Ovary (tissue), 9 donors: ENCODE results near the gene HS6ST2. TPM values are rescaled to one million over a fixed set of nuclear protein-coding genes. Genes with fewer than 3 reads are reported as not detected.

ENCODE experiments used
- DNase-seq, 5 donors: peaks; one replicate each; pipeline ENCODE4 v3.0.0-alpha.2; 2019 to 2020
- H3K27ac ChIP-seq, 2 donors: fragments of 200-600 bp; one replicate each; pipeline versions ENCODE4 v1.5.1 to v1.8.0; 2019 to 2022
- H3K27me3 ChIP-seq: fragments of 200-600 bp; one replicate; pipeline ENCODE4 v1.8.0; 2022
- H3K36me3 ChIP-seq: fragments of 200-600 bp; sonication (generic); one replicate; pipeline ENCODE4 v1.5.1; 2019
- H3K4me1 ChIP-seq: one replicate; pipeline ENCODE4 v1.8.1; 2013; ENCODE audit warnings: mild to moderate bottlenecking, moderate library complexity; ENCODE audit not compliant: insufficient read depth
- H3K4me3 ChIP-seq: fragments of 200-600 bp; sonication (generic); one replicate; pipeline ENCODE4 v1.5.1; 2017
- H3K9me3 ChIP-seq, 2 donors: fragments of 200-600 bp in 1 of 2; sonication (generic) in 1 of 2; one replicate each; pipeline versions ENCODE4 v1.5.1 to v1.8.1; 2013 to 2019; ENCODE audit warnings: mild to moderate bottlenecking in 1 of 2, moderate library complexity in 1 of 2
- CTCF ChIP-seq, 3 donors: fragments of 450-650 bp in 2 of 3; fragments of 200-600 bp in 1 of 3; IDR thresholded peaks; one replicate each; pipeline versions ENCODE4 v1.5.1 to v1.8.0; 2016 to 2022; ENCODE audit warnings: antibody characterized with exemption in 3 of 3, mild to moderate bottlenecking in 1 of 3
- EP300 ChIP-seq: sonication (generic); formaldehyde crosslinking; IDR thresholded peaks from one replicate; pipeline ENCODE4 v1.6.1; 2017; ENCODE audit warnings: antibody characterized with exemption
- POLR2A ChIP-seq: fragments of 450-650 bp; IDR thresholded peaks from one replicate; pipeline ENCODE4 v1.6.1; 2017; ENCODE audit warnings: antibody characterized with exemption, mild to moderate bottlenecking, moderate library complexity
- WGBS, 3 donors: extraction: QIAGEN DNeasy Blood & Tissue Kit in 1 of 3; methylation state at CpG; one replicate each; pipeline versions ENCODE4 v1.1.5 to v1.1.7; 2013 to 2017; 5-methylcytosine and 5-hydroxymethylcytosine counted together
- intact Hi-C, 4 donors: fragments of 100-400 bp; cut with DNase I; formaldehyde crosslinking; loops; one replicate each; pipeline versions ENCODE4 v1.11.0 to v1.15.1; 2022 to 2023
- polyA plus RNA-seq, 2 donors: library from polyadenylated mRNA; stranded (reverse); fragments of 200-250 nt in 1 of 2; fragments of 350-450 nt in 1 of 2; fragmentation: Illumina TruSeq in 1 of 2; extraction: RNeasy Lipid Tissue Mini Kit (QIAGEN cat#74804) in 1 of 2; gene quantifications; one replicate each; pipeline ENCODE4 v1.2.3, GENCODE V29; 2013 to 2014
- total RNA-seq, 7 donors: library from RNA; depleted of rRNA in 2 of 7; stranded (reverse); fragments of >200 nt in 2 of 7; fragmentation: NEBNext Ultra II Directional in 3 of 7; extraction: Animal tissue kit (Norgen Biotek cat#: 25700) in 3 of 7; gene quantifications; one replicate each; pipeline versions ENCODE4 v1.1.0 to v1.2.4, GENCODE V29; 2016 to 2023
- donor health status: DM: no; HTN: no; CAD: no; lungs with moderate emphysema.
- donor health status: DM: no; HTN: no; CAD: no.
- donor health status: Bipolar disorder and iron deficiency.
- donor health status: DM: yes; HTN: yes; CAD: no.
- donor health status: DM: no; HTN: no; CAD: no.
- donor health status: DM: yes; HTN: yes; CAD: no.

The HS6ST2 gene
- total and polyA plus RNA-seq, 9 donors: 5.9 to 29.0 (median 12.9) TPM

DNA sequence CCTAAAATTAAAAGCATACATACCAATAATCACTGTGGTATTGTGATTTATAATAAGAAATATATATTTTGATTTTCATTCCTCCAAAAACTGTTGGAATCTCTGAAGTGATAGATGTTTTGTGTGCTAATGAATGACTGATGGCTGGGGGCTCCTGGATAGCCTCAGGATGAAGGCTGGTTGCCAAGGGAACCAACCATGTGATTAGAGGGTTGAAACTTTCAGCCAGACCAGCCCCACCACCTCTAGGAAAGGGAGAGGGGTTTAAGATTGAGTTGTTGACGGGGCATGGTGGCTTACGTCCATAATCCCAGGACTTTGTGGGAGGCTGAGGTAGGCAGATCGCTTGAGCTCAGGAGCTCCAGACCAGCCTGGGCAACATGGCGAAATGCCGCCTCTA is 34.0 kb downstream of the HS6ST2 start:
- Histone ChIP-seq H3K36me3 (no peaks in the 10 kb centered on the region), H3K27me3 (no peaks in the 10 kb centered on the region), H3K9me3 (no peaks in the 10 kb centered on the region), H3K27ac (no peak overlapping the region), H3K4me1 (no peaks in the 10 kb centered on the region), H3K4me3 (no peak overlapping the region)
- intact Hi-C loops: no loop called here
- whole genome bisulfite sequencing, 3 donors: 85 to 95% (median 88%) methylated on average over 5 of the region's 5 CpGs
- TF ChIP-seq CTCF (IDR thresholded peaks at IDR 0.05) (no peak), POLR2A (no peak), EP300 (no peak)
- no peak for DNase-seq

- Histone ChIP-seq H3K36me3 (no peaks in the 10 kb centered on the region), H3K9me3 (no peaks in the 10 kb centered on the region), H3K4me3 (no peak overlapping the region), H3K4me1 (no peaks in the 10 kb centered on the region), H3K27me3 (no peaks in the 10 kb centered on the region), H3K27ac (no peak overlapping the region)
- TF ChIP-seq POLR2A: no peak
- no peak for TF ChIP-seq CTCF (IDR thresholded peaks at IDR 0.05)
- intact Hi-C loops: no loop called here
- DNase-seq: no peak
Observed at GRCh38 chrX:132918523-132918922, 39.9 kb downstream of the HS6ST2 start.

DNA sequence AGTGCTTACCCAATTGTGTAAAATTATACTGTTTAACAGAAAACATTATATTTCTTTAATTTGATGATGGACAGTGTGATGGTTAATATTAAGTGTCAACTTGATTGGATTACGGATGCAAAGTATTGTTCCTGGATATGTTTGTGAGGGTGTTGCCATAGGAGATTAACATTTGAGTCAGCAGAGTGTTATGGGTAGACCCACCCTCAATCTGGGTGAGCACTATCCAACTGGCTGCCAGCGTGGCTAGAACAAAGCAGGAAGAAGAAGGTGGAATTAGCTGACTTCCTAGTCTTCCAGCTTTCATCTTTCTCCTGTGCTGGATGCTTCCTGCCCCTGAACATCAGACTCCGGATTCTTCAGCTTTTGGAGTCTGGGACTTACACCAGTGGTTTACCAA is 42.1 kb downstream of the HS6ST2 start:
- Histone ChIP-seq H3K27ac (no peak overlapping the region), H3K27me3 (no peaks in the 10 kb centered on the region), H3K9me3 (no peaks in the 10 kb centered on the region), H3K4me1 (no peaks in the 10 kb centered on the region), H3K36me3 (no peaks in the 10 kb centered on the region), H3K4me3 (no peak overlapping the region)
- WGBS, 3 donors: 77 to 92% (median 82%) methylated on average over 3 of the region's 3 CpGs
- intact Hi-C loops: no loop called here
- no peak for DNase-seq
- no peak for TF ChIP-seq POLR2A
- TF ChIP-seq EP300: no peak
- no peak for TF ChIP-seq CTCF (IDR thresholded peaks at IDR 0.05)

DNA sequence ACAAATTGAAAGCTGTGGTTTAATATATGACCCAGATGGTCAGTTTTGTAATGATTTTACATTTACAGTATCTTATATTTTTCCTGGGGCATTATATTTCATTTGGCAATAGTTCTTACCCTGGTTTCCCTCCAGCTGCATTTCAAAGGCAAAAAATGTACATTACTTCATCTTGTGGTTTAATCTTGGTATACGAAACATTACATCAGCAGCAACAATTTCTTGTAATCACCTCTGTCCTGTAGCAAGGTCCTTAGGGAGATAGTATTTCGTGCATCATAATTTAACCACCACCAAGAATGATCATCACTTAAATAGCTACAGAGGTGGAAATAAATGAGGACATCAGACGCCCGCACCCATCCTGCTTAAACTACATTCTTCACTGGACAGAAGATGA is 48.8 kb downstream of the HS6ST2 start:
- TF ChIP-seq EP300 (no peak), CTCF (IDR thresholded peaks at IDR 0.05) (no peak), POLR2A (no peak)
- 71 to 73% (median 73%) methylated on average over 4 of the region's 4 CpGs for WGBS, 3 donors
- Histone ChIP-seq H3K9me3 (no peaks in the 10 kb centered on the region), H3K36me3 (no peaks in the 10 kb centered on the region), H3K27me3 (no peaks in the 10 kb centered on the region), H3K27ac (no peak overlapping the region), H3K4me1 (no peaks in the 10 kb centered on the region), H3K4me3 (no peak overlapping the region)
- no peak for DNase-seq
- intact Hi-C loops: no loop called here

- Histone ChIP-seq H3K27me3 (no peaks in the 10 kb centered on the region), H3K9me3 (no peaks in the 10 kb centered on the region), H3K4me3 (no peak overlapping the region), H3K36me3 (no peaks in the 10 kb centered on the region), H3K4me1 (no peaks in the 10 kb centered on the region), H3K27ac (no peak overlapping the region)
- TF ChIP-seq POLR2A (no peak), EP300 (no peak), CTCF (IDR thresholded peaks at IDR 0.05) (no peak)
- intact Hi-C loops: no loop called here
- DNase-seq: no peak
Observed at GRCh38 chrX:132908891-132909290, 49.5 kb downstream of the HS6ST2 start.
